HG02642 (cell line): ENCODE data around the gene TVP23A.
A peak's percentile ranks its signal among the peaks of the same experiment; 100 is the strongest.
"Not testable (repeated sequence)": the region's sequence is repeated elsewhere in the genome, so short reads cannot be mapped to it uniquely, and the experiment has no call there.

ENCODE experiments used
- ATAC-seq: cut with Tn5 transposase; IDR thresholded peaks from one replicate; pipeline ENCODE4 v1.9.1; 2021; ENCODE audit warnings: mild to moderate bottlenecking; ENCODE audit not compliant: unreplicated experiment, poor library complexity

Gene TVP23A

GRCh38 chr16:10753670-10754069 lies 64.9 kb downstream of the TVP23A start:
- no peak for ATAC-seq

GRCh38 chr16:10752843-10753523 lies 65.6 kb downstream of the TVP23A start:
- ATAC-seq, result peak; percentile 72

- no peak for ATAC-seq
These were observed 67.3 kb downstream of the TVP23A start for GRCh38 chr16:10751291-10751697.

- ATAC-seq, result no peak
These were observed 67.8 kb downstream of the TVP23A start for GRCh38 chr16:10750793-10751192.

GRCh38 chr16:10745841-10746240 lies 72.8 kb downstream of the TVP23A start:
- ATAC-seq, result no peak

GRCh38 chr16:10744370-10745030 lies 74.1 kb downstream of the TVP23A start:
- no peak for ATAC-seq

GRCh38 chr16:10743610-10744369 lies 74.8 kb downstream of the TVP23A start, which contains the start of gene NUBP1:
Gene NUBP1 (plus strand): TSS chr16:10743842. CDS start chr16:10743864, 22 bp downstream.
- peak; percentile 83 for ATAC-seq

GRCh38 chr16:10743227-10743609 lies 75.4 kb downstream of the TVP23A start:
- no peak for ATAC-seq

GRCh38 chr16:10741844-10742243 lies 76.8 kb downstream of the TVP23A start:
- no peak for ATAC-seq

- not testable (repeated sequence) for ATAC-seq
These were observed 77.3 kb downstream of the TVP23A start for GRCh38 chr16:10741249-10741648.

- no peak for ATAC-seq
These were observed 77.8 kb downstream of the TVP23A start for GRCh38 chr16:10740845-10741208.

- ATAC-seq, result no peak
These were observed 78.4 kb downstream of the TVP23A start for GRCh38 chr16:10740000-10740844.

GRCh38 chr16:10738231-10739077 lies 80.1 kb downstream of the TVP23A start:
- peak; percentile 74 for ATAC-seq

GRCh38 chr16:10737068-10737625 lies 81.4 kb downstream of the TVP23A start:
- ATAC-seq, result no peak

GRCh38 chr16:10731790-10732189 lies 86.8 kb downstream of the TVP23A start:
- no peak for ATAC-seq

- ATAC-seq, result no peak
These were observed 89.2 kb downstream of the TVP23A start for GRCh38 chr16:10729104-10730048.

GRCh38 chr16:10728003-10728887 lies 90.3 kb downstream of the TVP23A start:
- no peak for ATAC-seq
